ENCODE data around the gene LARGE2. TPM values are rescaled to one million over a fixed set of nuclear protein-coding genes. Genes with fewer than 3 reads are reported as not detected.
A peak's percentile ranks its signal among the peaks of the same experiment; 100 is the strongest.

The LARGE2 gene
- total and polyA plus RNA-seq, 2 of the 13 experiments (the other 11 are each of a cell fraction or from before 2014, with no cell fraction given), result 8.5 to 21.6 TPM

- in situ Hi-C loops (cut with HindIII; ENCODE audit: extremely low pct_ligation_motif_present, low pct_unique_long_range_greater_than_20kb), result no loop called here
- peaks cover 27% of the 10 kb centered on the region for H3K4me1 ChIP-seq (ENCODE audit: insufficient read depth, low read length)
- peaks cover 0 to 6% of the 10 kb centered on the region in 2 experiments; a peak in 2 of 5 replicates for H3K27me3 ChIP-seq (ENCODE audit: control insufficient read depth in 1 of 2, insufficient read depth in 2 of 2, low read length in 2 of 2)
- no peak overlapping the region for H3K27ac ChIP-seq (ENCODE audit: extremely low read length, insufficient read depth, low read length)
- intact Hi-C loops (cut with micrococcal nuclease; ENCODE audit: unreplicated experiment), result no loop called here
- no peaks in the 10 kb centered on the region for H3K36me3 ChIP-seq (replicated peaks in 1 of 2; ENCODE audit: control insufficient read depth in 1 of 2, insufficient read depth in 2 of 2, low read length in 2 of 2)
- H3K9me3 ChIP-seq (ENCODE audit: low read length), result no peaks in the 10 kb centered on the region
- peak overlapping the region; percentile 0; the same call in 1 of the 2 replicates for H3K4me2 ChIP-seq (ENCODE audit: low read depth, low read length)
- no peak; the same call in 2 of the 3 replicates for ATAC-seq
- no peak for FAIRE-seq
- BruUV-seq (replicated peaks), result no TSS peak
- no peak overlapping the region for H2AFZ ChIP-seq (ENCODE audit: low read length)
- DNase-seq (ENCODE audit: low spot score), result no peak
- H3K79me2 ChIP-seq (ENCODE audit: insufficient read depth, low read length), result no peaks in the 10 kb centered on the region
- TF ChIP-seq HHEX (CRISPR knock-in tag; IDR thresholded peaks at IDR 0.05) (no peak), HDAC1 (CRISPR knock-in tag; IDR thresholded peaks at IDR 0.05) (no peak), ZNF589 (CRISPR knock-in tag; conservative IDR thresholded peaks at IDR 0.05) (no peak), ZGPAT (CRISPR knock-in tag; IDR thresholded peaks at IDR 0.05) (no peak), ZNF841 (CRISPR knock-in tag; IDR thresholded peaks at IDR 0.05; ENCODE audit: borderline replicate concordance) (no peak), NPAS2 (CRISPR knock-in tag; IDR thresholded peaks at IDR 0.05; ENCODE audit: borderline replicate concordance) (no peak)
- CTCF ChIA-PET (ENCODE audit: low intra/inter-chr PET ratio, low total read pairs), result no interaction called here
- no peaks in the 10 kb centered on the region for H4K20me1 ChIP-seq (ENCODE audit: insufficient read depth, low read length)
- H3K9ac ChIP-seq (ENCODE audit: insufficient read depth, low read depth, low read length), result no peak overlapping the region
- H3K4me3 ChIP-seq (replicated peaks in 1 of 3; ENCODE audit: insufficient read depth in 1 of 3, low read depth in 2 of 3, low read length in 3 of 3), result no peak overlapping the region
- POLR2A ChIA-PET, result interaction anchor here (1.0 kb wide), 1 partner anchor 16 kb away, joined by 3 read pairs; no protein-coding TSS in a partner anchor
- WGBS (ENCODE audit: low lambda C conversion rate), result 22% methylated on average over 3 of the region's 5 CpGs
Observed at GRCh38 chr11:45892856-45893255, 29.6 kb upstream of the LARGE2 start.

- H3K9me3 ChIP-seq (ENCODE audit: low read length), result no peaks in the 10 kb centered on the region
- no peaks in the 10 kb centered on the region for H3K36me3 ChIP-seq (replicated peaks in 1 of 2; ENCODE audit: control insufficient read depth in 1 of 2, insufficient read depth in 2 of 2, low read length in 2 of 2)
- ChIA-PET CTCF (ENCODE audit: low intra/inter-chr PET ratio, low total read pairs) (no interaction called here), POLR2A (no interaction called here)
- no peak overlapping the region for H3K4me2 ChIP-seq (ENCODE audit: low read depth, low read length)
- DNase-seq (ENCODE audit: low spot score), result no peak
- no TSS peak for BruUV-seq (replicated peaks)
- H3K4me1 ChIP-seq (ENCODE audit: insufficient read depth, low read length), result peaks cover 36% of the 10 kb centered on the region
- no peak overlapping the region for H3K9ac ChIP-seq (ENCODE audit: insufficient read depth, low read depth, low read length)
- in situ Hi-C loops (cut with HindIII; ENCODE audit: extremely low pct_ligation_motif_present, low pct_unique_long_range_greater_than_20kb) (no loop called here), intact Hi-C loops (cut with micrococcal nuclease; ENCODE audit: unreplicated experiment) (no loop called here)
- TF ChIP-seq TBX3 (IDR thresholded peaks at IDR 0.05; ENCODE audit: borderline replicate concordance) (no peak), CENPBD1 (CRISPR knock-in tag; IDR thresholded peaks at IDR 0.05; ENCODE audit: borderline replicate concordance, low read depth) (no peak), ETV5 (CRISPR knock-in tag; IDR thresholded peaks at IDR 0.05; ENCODE audit: borderline replicate concordance) (no peak), MNT (IDR thresholded peaks at IDR 0.05) (peak; percentile 78), ZBTB43 (CRISPR knock-in tag; conservative IDR thresholded peaks at IDR 0.05) (no peak)
- H3K27ac ChIP-seq (ENCODE audit: extremely low read length, insufficient read depth, low read length), result no peak overlapping the region
- 53% methylated on average over 5 of the region's 6 CpGs for WGBS (ENCODE audit: low lambda C conversion rate)
- no peaks in the 10 kb centered on the region for H3K79me2 ChIP-seq (ENCODE audit: insufficient read depth, low read length)
- H4K20me1 ChIP-seq (ENCODE audit: insufficient read depth, low read length), result no peaks in the 10 kb centered on the region
- no peak for ATAC-seq
- peaks cover 0 to 15% of the 10 kb centered on the region in 2 experiments; a peak in 2 of 5 replicates for H3K27me3 ChIP-seq (ENCODE audit: control insufficient read depth in 1 of 2, insufficient read depth in 2 of 2, low read length in 2 of 2)
- H3K4me3 ChIP-seq (replicated peaks in 1 of 3; ENCODE audit: insufficient read depth in 1 of 3, low read depth in 2 of 3, low read length in 3 of 3), result no peak overlapping the region
- FAIRE-seq, result no peak
- no peak overlapping the region for H2AFZ ChIP-seq (ENCODE audit: low read length)
Observed at GRCh38 chr11:45894555-45895247, 27.8 kb upstream of the LARGE2 start.

Measured in HepG2 (cell line).